ENCODE measurements around the gene HSFX4.

DNA sequence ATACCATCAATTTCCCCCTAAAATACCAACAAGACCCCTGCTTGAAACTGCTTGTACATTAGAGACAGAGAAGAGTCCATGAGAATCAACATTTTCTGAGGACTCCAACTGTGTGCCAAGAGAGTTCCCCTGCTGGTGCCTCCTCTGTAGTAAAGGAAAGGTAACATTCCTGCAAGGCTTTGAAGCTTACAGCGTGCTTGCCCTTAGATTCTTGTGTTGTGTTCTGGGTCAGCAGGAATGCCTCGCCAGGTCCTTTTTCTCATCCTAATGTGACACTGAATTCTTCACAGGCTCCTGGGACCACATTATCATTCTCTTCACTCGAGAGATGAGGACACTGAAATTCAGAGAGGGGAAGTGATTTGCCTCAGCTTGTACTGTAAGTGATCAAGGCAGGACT lies 18.6 kb downstream of the HSFX4 start:
- no peak for TF ChIP-seq FOSL1 (tag; conservative IDR thresholded peaks at IDR 0.05)
- TF ChIP-seq YY1 (IDR thresholded peaks at IDR 0.05; ENCODE audit: borderline replicate concordance in 1 of 3, control insufficient read depth in 1 of 3, extremely low read depth in 1 of 3, insufficient read depth in 3 of 3, insufficient read length in 1 of 3, insufficient replicate concordance in 2 of 3, low read depth in 1 of 3, low read length in 2 of 3): no peak
- TF ChIP-seq, protein P1, sequence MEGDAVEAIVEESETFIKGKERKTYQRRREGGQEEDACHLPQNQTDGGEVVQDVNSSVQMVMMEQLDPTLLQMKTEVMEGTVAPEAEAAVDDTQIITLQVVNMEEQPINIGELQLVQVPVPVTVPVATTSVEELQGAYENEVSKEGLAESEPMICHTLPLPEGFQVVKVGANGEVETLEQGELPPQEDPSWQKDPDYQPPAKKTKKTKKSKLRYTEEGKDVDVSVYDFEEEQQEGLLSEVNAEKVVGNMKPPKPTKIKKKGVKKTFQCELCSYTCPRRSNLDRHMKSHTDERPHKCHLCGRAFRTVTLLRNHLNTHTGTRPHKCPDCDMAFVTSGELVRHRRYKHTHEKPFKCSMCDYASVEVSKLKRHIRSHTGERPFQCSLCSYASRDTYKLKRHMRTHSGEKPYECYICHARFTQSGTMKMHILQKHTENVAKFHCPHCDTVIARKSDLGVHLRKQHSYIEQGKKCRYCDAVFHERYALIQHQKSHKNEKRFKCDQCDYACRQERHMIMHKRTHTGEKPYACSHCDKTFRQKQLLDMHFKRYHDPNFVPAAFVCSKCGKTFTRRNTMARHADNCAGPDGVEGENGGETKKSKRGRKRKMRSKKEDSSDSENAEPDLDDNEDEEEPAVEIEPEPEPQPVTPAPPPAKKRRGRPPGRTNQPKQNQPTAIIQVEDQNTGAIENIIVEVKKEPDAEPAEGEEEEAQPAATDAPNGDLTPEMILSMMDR (IDR thresholded peaks at IDR 0.05 in 2 of 3, conservative IDR thresholded peaks at IDR 0.05 in 1 of 3; ENCODE audit: insufficient read depth in 2 of 3, low read depth in 1 of 3, low read length in 3 of 3): no peak
- TF ChIP-seq MYC (IDR thresholded peaks at IDR 0.05; ENCODE audit: low read depth, low read length): no peak
- no peak for TF ChIP-seq MYC (CRISPR knock-in tag; IDR thresholded peaks at IDR 0.05; ENCODE audit: borderline replicate concordance, low read depth)
- no peak for TF ChIP-seq TAF1 (IDR thresholded peaks at IDR 0.05; ENCODE audit: control insufficient read depth, extremely low read depth, insufficient read depth, low read length, severe bottlenecking)
- no peak for TF ChIP-seq SRSF1 (IDR thresholded peaks at IDR 0.05; ENCODE audit: low read depth, low read length)

Data from K562 (cell line).